ENCODE results near the gene BRSK1.

- TF ChIP-seq CTCF (IDR thresholded peaks at IDR 0.05) (no peak), POLR2A (IDR thresholded peaks at IDR 0.05) (no peak)
Measured at GRCh38 chr19:55279340-55279739, 4.5 kb upstream of the BRSK1 start.
